MM.1S (cell line): ENCODE measurements around the gene ATL2.

Source experiments
- DNase-seq: peaks from one replicate; pipeline ENCODE4 v3.0.0-alpha.2; 2015
- H2AFZ ChIP-seq: fragments of 300-600 bp; sonication (generic); 2 replicates; pipeline ENCODE4 v1.6.0; 2016; ENCODE audit warnings: antibody characterized with exemption, low read length
- H3F3A ChIP-seq: fragments of 300-600 bp; sonication (generic); 2 replicates; pipeline ENCODE4 v1.6.1; 2016; ENCODE audit warnings: mild to moderate bottlenecking, antibody characterized with exemption, low read length, moderate library complexity, mixed read lengths; ENCODE audit not compliant: insufficient read depth
- H3K27ac ChIP-seq: fragments of 300-600 bp; sonication (generic); 2 replicates; pipeline ENCODE4 v1.5.1; 2016; ENCODE audit warnings: mild to moderate bottlenecking, low read length
- H3K27me3 ChIP-seq: fragments of 300-600 bp; sonication (generic); replicated peaks from 2 replicates; pipeline ENCODE4 v1.6.0; 2016; ENCODE audit warnings: low read length; ENCODE audit not compliant: insufficient read depth
- H3K36me3 ChIP-seq: fragments of 300-600 bp; sonication (generic); replicated peaks from 2 replicates; pipeline ENCODE4 v1.6.1; 2016; ENCODE audit warnings: mild to moderate bottlenecking, low read length, mixed read lengths; ENCODE audit not compliant: insufficient read depth
- H3K4me1 ChIP-seq: fragments of 300-600 bp; sonication (generic); 2 replicates; pipeline ENCODE4 v1.6.1; 2016; ENCODE audit warnings: low read length, mixed read lengths
- H3K4me2 ChIP-seq: fragments of 300-600 bp; sonication (generic); 2 replicates; pipeline ENCODE4 v1.6.0; 2016; ENCODE audit warnings: low read depth, low read length
- H3K4me3 ChIP-seq: fragments of 300-600 bp; sonication (generic); 2 replicates; pipeline ENCODE4 v1.5.1; 2016; ENCODE audit warnings: low read length, mixed read lengths
- H3K79me2 ChIP-seq: fragments of 300-600 bp; sonication (generic); 2 replicates; pipeline ENCODE4 v1.6.1; 2016; ENCODE audit warnings: mixed run types, low read length, mixed read lengths
- H3K9ac ChIP-seq: fragments of 300-600 bp; sonication (generic); 2 replicates; pipeline ENCODE4 v1.6.1; 2016; ENCODE audit warnings: low read length, mixed read lengths
- H3K9me2 ChIP-seq: fragments of 300-600 bp; sonication (generic); replicated peaks from 2 replicates; pipeline ENCODE4 v1.6.1; 2016; ENCODE audit warnings: mild to moderate bottlenecking, low read length, mixed read lengths; ENCODE audit not compliant: insufficient read depth
- H3K9me3 ChIP-seq: fragments of 300-600 bp; sonication (generic); replicated peaks from 2 replicates; pipeline ENCODE4 v1.6.1; 2016; ENCODE audit warnings: mild to moderate bottlenecking, low read length, mixed read lengths; ENCODE audit not compliant: insufficient read depth
- H4K20me1 ChIP-seq: fragments of 300-600 bp; sonication (generic); 2 replicates; pipeline ENCODE4 v1.6.1; 2016; ENCODE audit warnings: mild to moderate bottlenecking, low read length, moderate library complexity, mixed read lengths; ENCODE audit not compliant: insufficient read depth
- EZH2 ChIP-seq: fragments of 300-600 bp; sonication (generic); optimal IDR thresholded peaks from 2 replicates; pipeline ENCODE3; 2017; ENCODE audit warnings: low read depth, mild to moderate bottlenecking, antibody characterized with exemption, low read length, mixed read lengths
- EZH2phosphoT487 ChIP-seq: fragments of 300-600 bp; sonication (generic); IDR thresholded peaks from 2 replicates; pipeline ENCODE4 v1.6.1; 2018; ENCODE audit warnings: antibody characterized with exemption, low read length
- TF ChIP-seq, protein P1 (sequence below): fragments of 300-600 bp; sonication (generic); IDR thresholded peaks from 2 replicates; pipeline ENCODE4 v1.5.1; 2016; ENCODE audit warnings: antibody characterized with exemption, low read length, mixed read lengths

The ATL2 gene

DNA sequence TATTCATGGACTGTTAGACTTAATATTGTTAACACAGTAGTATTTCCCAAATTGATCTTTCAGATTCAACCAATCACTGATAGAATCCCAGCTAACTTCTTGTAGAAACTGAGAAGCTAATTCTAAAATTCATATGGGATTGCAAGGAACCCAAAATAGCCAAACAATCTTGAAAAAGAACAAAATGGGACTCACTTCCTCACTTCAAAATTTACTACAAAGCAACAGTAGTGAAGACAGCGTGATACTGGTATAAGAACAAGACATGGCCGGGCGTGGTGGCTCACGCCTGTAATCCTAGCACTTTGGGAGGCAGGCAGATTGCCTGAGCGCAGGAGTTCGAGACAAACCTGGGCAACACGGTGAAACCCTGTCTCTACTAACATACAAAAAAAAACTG lies 46.3 kb downstream of the ATL2 start:
- no peaks in the 10 kb centered on the region; the same call in 1 of the 2 replicates for H4K20me1 ChIP-seq
- no peaks in the 10 kb centered on the region for H3K27me3 ChIP-seq
- H3K9ac ChIP-seq = no peak overlapping the region
- no peaks in the 10 kb centered on the region for H3K4me1 ChIP-seq
- H3K36me3 ChIP-seq = no peaks in the 10 kb centered on the region
- no peaks in the 10 kb centered on the region for H3F3A ChIP-seq
- H3K79me2 ChIP-seq = peaks cover 44% of the 10 kb centered on the region
- no peaks in the 10 kb centered on the region for H3K9me3 ChIP-seq
- TF ChIP-seq, protein P1, sequence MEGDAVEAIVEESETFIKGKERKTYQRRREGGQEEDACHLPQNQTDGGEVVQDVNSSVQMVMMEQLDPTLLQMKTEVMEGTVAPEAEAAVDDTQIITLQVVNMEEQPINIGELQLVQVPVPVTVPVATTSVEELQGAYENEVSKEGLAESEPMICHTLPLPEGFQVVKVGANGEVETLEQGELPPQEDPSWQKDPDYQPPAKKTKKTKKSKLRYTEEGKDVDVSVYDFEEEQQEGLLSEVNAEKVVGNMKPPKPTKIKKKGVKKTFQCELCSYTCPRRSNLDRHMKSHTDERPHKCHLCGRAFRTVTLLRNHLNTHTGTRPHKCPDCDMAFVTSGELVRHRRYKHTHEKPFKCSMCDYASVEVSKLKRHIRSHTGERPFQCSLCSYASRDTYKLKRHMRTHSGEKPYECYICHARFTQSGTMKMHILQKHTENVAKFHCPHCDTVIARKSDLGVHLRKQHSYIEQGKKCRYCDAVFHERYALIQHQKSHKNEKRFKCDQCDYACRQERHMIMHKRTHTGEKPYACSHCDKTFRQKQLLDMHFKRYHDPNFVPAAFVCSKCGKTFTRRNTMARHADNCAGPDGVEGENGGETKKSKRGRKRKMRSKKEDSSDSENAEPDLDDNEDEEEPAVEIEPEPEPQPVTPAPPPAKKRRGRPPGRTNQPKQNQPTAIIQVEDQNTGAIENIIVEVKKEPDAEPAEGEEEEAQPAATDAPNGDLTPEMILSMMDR = no peak
- TF ChIP-seq EZH2 (no peak), EZH2phosphoT487 (no peak)
- no peak overlapping the region for H3K27ac ChIP-seq
- no peak overlapping the region for H3K4me3 ChIP-seq
- no peak overlapping the region for H3K4me2 ChIP-seq
- H3K9me2 ChIP-seq = no peaks in the 10 kb centered on the region
- no peak overlapping the region for H2AFZ ChIP-seq
- DNase-seq = no peak

DNA sequence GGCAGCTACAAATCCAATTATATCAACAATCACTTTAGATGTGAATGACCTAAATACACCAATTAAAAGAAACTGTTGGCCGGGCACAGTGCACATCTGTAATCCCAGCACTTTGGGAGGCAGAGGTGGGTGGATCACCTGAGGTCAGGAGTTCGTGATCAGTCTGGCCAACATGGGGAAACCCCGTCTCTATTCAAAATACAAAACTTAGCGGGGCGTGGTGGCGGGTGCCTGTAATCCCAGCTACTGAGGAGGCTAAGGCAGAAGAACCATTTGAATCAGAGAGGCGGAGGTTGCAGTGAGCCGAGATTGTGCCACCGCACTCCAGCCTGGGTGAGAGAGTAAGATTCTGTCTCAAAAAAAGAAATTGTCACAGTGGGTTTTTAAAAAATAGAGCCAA lies 49.5 kb downstream of the ATL2 start:
- TF ChIP-seq EZH2 (no peak), EZH2phosphoT487 (no peak)
- TF ChIP-seq, protein P1 = no peak

DNA sequence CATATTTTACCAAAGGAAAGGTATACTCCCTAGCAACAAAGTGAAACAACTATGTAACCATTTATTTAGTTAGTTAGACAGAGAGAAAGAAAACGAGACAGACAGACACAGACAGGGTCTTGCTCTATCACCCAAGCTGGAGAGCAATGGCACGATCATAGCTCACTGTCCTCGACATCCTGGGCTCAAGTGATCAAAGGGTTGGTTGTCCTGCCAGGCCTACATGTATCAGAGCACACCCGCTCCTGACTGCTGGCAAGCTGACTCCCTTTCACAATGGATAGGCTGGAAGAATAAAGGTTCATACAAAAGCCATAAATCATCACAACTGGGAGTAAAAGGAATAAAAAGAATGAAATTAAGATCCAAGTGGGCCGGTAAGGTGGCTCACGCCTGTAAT lies 53.5 kb downstream of the ATL2 start:
- Histone ChIP-seq H3K9ac (no peak overlapping the region), H3K27me3 (no peaks in the 10 kb centered on the region), H3K4me3 (no peak overlapping the region), H3F3A (no peaks in the 10 kb centered on the region), H3K9me2 (no peaks in the 10 kb centered on the region), H3K79me2 (peaks cover 56% of the 10 kb centered on the region), H3K4me2 (no peak overlapping the region), H2AFZ (no peak overlapping the region), H4K20me1 (no peaks in the 10 kb centered on the region; the same call in 1 of the 2 replicates), H3K36me3 (peaks cover 2% of the 10 kb centered on the region; the same call in 1 of the 2 replicates), H3K27ac (no peak overlapping the region), H3K9me3 (no peaks in the 10 kb centered on the region), H3K4me1 (no peaks in the 10 kb centered on the region)
- DNase-seq = no peak
- TF ChIP-seq EZH2 = no peak
- TF ChIP-seq EZH2phosphoT487 = no peak
- TF ChIP-seq, protein P1 = no peak

More for the DNA sequence above, 49.5 kb downstream of the ATL2 start:
- no peak overlapping the region for H3K9ac ChIP-seq
- H3K79me2 ChIP-seq = peaks cover 45% of the 10 kb centered on the region
- H3K9me2 ChIP-seq = no peaks in the 10 kb centered on the region
- H3K4me2 ChIP-seq = no peak overlapping the region
- H3K36me3 ChIP-seq = no peaks in the 10 kb centered on the region
- no peaks in the 10 kb centered on the region for H3K4me1 ChIP-seq
- no peak for DNase-seq
- no peak overlapping the region for H2AFZ ChIP-seq
- no peak overlapping the region for H3K27ac ChIP-seq
- H3K4me3 ChIP-seq = no peak overlapping the region
- no peaks in the 10 kb centered on the region; the same call in 1 of the 2 replicates for H4K20me1 ChIP-seq
- no peaks in the 10 kb centered on the region for H3F3A ChIP-seq
- no peaks in the 10 kb centered on the region for H3K27me3 ChIP-seq
- H3K9me3 ChIP-seq = no peaks in the 10 kb centered on the region
